ENCODE measurements around the gene EIF4G1. TPM values are rescaled to one million over a fixed set of nuclear protein-coding genes. Genes with fewer than 3 reads are reported as not detected.

The EIF4G1 gene
- total and polyA plus RNA-seq, 10 of the 15 experiments (the other 5 are each of a cell fraction or from before 2014, with no cell fraction given), result 5.7 to 462 (median 237) TPM

DNA sequence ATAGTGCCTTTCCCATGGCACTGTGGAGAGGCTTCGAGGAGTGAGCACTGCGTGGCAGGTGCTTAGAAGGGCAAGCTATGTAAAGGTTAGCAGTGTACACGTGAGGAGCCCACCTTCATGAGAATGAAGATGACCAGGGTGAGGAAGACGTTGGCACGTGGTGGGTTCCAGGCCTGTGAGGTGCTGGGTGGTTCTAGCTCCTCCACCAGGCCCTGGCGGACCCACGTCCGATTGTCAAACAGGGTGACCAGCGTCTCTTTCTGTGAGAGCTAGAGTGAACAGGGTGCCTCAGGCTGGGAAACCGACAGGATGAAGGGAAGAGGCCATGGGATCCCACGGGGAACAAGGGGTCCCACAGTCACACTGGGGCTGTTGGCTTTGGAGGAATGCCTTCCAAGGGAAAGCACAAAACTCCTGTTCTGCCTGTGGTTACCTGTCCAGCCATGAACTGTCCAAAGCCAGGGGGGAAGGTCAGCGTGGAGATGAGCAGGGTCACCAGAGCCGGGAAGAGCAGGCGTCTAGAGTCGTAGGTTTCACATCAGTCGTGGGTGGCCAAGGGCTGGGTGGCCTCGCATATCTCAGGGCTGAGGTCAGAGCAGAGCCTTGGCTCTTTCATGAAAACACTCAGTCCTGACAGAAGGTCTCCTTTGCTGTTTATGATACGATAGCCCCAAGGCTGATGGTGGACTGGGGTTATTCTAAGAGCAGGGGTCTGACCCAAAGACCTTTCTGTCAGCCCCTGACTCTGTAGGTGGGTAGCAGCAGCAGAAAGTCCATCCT is 41.0 kb downstream of the EIF4G1 start:
- H3K4me2 ChIP-seq (ENCODE audit: control insufficient read depth, insufficient read depth), result no peak overlapping the region
- intact Hi-C loops (cut with micrococcal nuclease; ENCODE audit: unreplicated experiment), result loop anchor here (1.0 kb wide), 1 partner anchor 158 kb away; no protein-coding TSS in a partner anchor
- ChIA-PET POLR2A (interaction anchor here (1.2 kb wide), 1 partner anchor 14 kb away, joined by 3 read pairs; no protein-coding TSS in a partner anchor), CTCF (interaction anchor here (0.6 to 3.7 kb wide), 8 partner anchors 15 to 165 kb away, joined by 3 to 16 read pairs (median 4); partner anchors contain the start of gene FAM131A), SMC1A (ENCODE audit: uncharacterized antibody, unreplicated experiment) (interaction anchor here (0.6 to 1.2 kb wide), 3 partner anchors 16 to 157 kb away, joined by 3 read pairs; no protein-coding TSS in a partner anchor), RAD21 (ENCODE audit: unreplicated experiment) (interaction anchor here (2.6 kb wide), 1 partner anchor 16 kb away, joined by 11 read pairs; no protein-coding TSS in a partner anchor)
- no peak overlapping the region for H3K27ac ChIP-seq (ENCODE audit: control insufficient read depth, insufficient read depth)
- no peaks in the 10 kb centered on the region for H3K79me2 ChIP-seq (ENCODE audit: control insufficient read depth, insufficient read depth, low read length)
- no peaks in the 10 kb centered on the region for H3K4me1 ChIP-seq (ENCODE audit: control insufficient read depth, insufficient read depth, low read length)
- H3K4me3 ChIP-seq, result no peak overlapping the region
- in situ Hi-C loops (cut with MboI), result no loop called here
- 56% methylated on average over 18 of the region's 18 CpGs for WGBS (ENCODE audit: insufficient coverage, insufficient replicate concordance, low lambda C conversion rate, missing lambda C conversion rate)
- H3K27me3 ChIP-seq (replicated peaks in 1 of 2; ENCODE audit: control insufficient read depth in 2 of 2, insufficient read depth in 2 of 2, low read length in 1 of 2), result no peaks in the 10 kb centered on the region; a peak in 1 of 4 replicates
- ATAC-seq, result no peak
- no TSS peak for BruUV-seq (replicated peaks)
- TF ChIP-seq, protein P1, sequence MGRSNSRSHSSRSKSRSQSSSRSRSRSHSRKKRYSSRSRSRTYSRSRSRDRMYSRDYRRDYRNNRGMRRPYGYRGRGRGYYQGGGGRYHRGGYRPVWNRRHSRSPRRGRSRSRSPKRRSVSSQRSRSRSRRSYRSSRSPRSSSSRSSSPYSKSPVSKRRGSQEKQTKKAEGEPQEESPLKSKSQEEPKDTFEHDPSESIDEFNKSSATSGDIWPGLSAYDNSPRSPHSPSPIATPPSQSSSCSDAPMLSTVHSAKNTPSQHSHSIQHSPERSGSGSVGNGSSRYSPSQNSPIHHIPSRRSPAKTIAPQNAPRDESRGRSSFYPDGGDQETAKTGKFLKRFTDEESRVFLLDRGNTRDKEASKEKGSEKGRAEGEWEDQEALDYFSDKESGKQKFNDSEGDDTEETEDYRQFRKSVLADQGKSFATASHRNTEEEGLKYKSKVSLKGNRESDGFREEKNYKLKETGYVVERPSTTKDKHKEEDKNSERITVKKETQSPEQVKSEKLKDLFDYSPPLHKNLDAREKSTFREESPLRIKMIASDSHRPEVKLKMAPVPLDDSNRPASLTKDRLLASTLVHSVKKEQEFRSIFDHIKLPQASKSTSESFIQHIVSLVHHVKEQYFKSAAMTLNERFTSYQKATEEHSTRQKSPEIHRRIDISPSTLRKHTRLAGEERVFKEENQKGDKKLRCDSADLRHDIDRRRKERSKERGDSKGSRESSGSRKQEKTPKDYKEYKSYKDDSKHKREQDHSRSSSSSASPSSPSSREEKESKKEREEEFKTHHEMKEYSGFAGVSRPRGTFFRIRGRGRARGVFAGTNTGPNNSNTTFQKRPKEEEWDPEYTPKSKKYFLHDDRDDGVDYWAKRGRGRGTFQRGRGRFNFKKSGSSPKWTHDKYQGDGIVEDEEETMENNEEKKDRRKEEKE (IDR thresholded peaks at IDR 0.05), result no peak
- TF ChIP-seq ESRRA (IDR thresholded peaks at IDR 0.05; ENCODE audit: low read length) (no peak), CHD4 (IDR thresholded peaks at IDR 0.05) (no peak), ATF7 (IDR thresholded peaks at IDR 0.05; ENCODE audit: low read depth) (no peak)
- no peak overlapping the region for H2AFZ ChIP-seq (ENCODE audit: control insufficient read depth, low read depth, low read length)
- no peaks in the 10 kb centered on the region for H3K36me3 ChIP-seq (ENCODE audit: control insufficient read depth in 2 of 2, insufficient read depth in 2 of 2, low read length in 1 of 2)
- no peaks in the 10 kb centered on the region for H4K20me1 ChIP-seq (ENCODE audit: control insufficient read depth, insufficient read depth)
- H3K9me3 ChIP-seq (replicated peaks; ENCODE audit: control insufficient read depth, insufficient read depth, low read length), result no peaks in the 10 kb centered on the region
- no peak for DNase-seq (ENCODE audit: low read depth, low spot score)
- FAIRE-seq, result no peak
- no peak overlapping the region for H3K9ac ChIP-seq (ENCODE audit: control insufficient read depth, insufficient read depth, low read length)
